Retina (tissue), 1 donor: ENCODE results near the gene ZBTB11.
"Not testable (repeated sequence)": the region's sequence is repeated elsewhere in the genome, so short reads cannot be mapped to it uniquely, and the experiment has no call there.

Experiments used
- DNase-seq: peaks from one replicate; pipeline ENCODE4 v3.0.0-alpha.2; 2016

ZBTB11 gene

DNA sequence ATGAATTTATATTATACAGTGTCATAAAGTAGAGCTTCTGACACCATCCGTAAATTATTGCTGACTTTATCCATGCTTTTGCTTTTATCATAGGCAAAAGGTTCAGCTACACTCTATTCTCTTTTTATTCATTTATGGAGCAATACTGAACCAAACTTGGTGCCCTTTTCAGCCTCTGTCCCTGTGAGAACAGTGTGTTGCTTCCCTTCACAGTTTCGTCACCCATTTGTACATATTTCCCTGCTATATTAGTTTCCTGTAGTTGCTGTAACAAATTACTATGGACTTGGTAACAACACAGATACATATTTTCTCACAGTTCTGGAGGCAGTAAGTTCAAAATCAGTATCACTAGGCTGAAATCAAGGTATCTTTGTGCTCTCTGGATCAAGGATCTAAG is 12.4 kb upstream of the ZBTB11 start:
- DNase-seq = no peak

DNA sequence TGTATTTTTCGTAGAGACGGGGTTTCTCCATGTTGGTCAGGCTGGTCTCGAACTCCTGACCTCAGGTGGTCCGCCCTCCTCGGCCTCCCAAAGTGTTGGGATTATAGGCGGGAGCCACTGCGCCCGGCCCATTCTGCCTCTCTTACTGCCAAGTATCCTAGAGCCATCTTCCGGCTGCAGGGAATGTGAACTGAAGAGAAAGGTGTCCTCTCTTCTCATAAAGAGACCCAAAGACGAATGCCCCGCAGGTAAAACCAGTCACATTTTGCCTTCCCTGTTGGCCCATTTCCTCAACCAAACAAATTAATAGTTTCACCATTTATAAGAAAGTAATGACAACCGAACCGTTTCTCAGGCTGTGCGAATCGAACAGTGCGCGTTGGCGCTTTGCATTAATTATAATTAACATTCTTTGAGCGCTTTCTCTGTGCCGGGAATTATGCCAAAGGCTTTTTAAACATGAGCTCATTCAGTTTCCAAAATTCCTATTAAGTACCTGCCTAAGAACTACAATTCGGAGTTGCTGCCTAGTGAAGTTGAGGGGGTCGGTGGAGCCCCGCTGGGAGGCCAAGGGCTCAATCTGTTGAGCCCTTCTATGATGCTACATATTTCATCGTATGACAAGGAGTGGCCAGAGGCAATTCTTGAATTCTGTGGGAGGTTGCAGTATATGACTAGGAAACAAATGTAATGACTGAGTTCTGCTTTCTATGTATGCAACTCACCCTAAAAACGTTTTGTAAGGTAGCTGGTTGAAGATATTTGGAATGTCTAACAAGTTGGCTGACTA is 10.4 kb upstream of the ZBTB11 start:
- DNase-seq = peak; percentile 31

DNA sequence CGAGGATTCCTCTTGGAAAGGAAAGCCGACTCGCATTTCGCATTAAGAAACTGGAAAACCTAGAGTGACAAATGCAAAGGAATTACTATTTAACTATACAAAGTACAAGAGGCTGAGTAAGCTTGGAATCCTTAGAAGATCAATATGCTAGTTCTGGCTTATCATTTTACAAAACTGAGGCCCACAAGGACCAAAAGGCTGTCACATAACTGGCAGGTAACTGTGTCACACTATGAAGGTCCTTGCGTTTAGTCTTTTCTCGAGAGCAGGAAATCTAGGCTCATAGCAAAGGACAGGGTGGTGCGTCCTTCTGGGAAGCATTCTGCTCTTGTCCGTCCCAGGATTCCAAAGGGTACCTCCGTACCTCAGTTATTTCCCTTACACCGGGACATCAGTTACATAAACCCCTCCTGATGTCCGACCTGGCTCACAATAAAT is 9.0 kb upstream of the ZBTB11 start:
- no peak for DNase-seq

DNA sequence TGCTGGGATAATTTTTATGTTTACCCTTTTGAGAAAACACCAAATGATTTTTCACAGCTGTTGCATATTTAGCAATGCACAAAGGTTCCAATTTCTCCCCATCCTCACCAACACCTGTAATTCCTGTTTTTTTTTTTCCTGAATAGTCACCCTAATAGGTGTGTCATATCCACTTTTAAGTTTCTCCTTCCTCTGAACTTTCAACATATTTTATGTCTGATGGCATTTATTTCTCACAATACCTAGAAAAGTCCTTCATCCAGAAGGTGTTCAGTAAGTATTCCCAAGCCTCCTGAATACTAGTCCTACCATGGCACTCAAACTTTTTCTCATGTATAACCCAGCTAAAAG is 8.1 kb upstream of the ZBTB11 start:
- DNase-seq = no peak

DNA sequence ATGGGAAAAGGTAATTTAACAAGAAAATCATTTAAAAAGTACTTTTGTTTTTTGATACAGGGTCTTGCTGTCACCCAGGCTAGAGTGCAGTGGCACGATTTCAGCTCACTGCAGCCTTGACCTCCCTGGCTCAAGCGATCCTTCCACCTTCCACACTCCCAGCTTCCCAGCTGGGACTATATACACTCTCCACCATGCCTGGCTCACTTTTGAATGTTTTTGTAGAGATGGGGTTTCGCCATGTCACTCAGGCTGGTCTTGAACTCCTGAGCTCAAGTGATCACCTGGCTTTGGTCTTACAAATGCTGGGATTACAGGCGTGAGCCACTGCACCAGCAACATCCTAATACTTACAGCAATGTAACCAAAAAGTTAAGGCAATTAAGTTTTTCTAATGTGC is 3.5 kb upstream of the ZBTB11 start:
- no peak for DNase-seq

DNA sequence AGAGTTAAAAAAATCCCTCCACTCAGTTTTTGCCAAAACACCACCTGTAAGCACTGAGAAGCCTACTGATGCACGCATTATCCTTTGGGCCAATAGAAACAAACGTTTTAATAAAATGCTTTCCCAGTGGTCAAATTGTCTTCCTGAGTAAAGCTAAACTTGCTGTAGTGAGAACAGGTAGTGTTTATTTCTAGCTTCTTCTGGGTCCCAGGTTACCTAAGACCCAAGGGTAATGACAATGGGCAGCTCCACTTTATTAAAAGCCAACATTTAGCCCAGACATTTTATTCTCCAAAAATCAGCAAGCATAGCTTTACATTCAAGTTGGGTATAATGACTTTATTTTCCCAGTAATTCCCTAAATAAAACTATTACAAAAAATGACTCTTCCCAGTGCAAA is 1.9 kb upstream of the ZBTB11 start:
- DNase-seq = not testable (repeated sequence)

DNA sequence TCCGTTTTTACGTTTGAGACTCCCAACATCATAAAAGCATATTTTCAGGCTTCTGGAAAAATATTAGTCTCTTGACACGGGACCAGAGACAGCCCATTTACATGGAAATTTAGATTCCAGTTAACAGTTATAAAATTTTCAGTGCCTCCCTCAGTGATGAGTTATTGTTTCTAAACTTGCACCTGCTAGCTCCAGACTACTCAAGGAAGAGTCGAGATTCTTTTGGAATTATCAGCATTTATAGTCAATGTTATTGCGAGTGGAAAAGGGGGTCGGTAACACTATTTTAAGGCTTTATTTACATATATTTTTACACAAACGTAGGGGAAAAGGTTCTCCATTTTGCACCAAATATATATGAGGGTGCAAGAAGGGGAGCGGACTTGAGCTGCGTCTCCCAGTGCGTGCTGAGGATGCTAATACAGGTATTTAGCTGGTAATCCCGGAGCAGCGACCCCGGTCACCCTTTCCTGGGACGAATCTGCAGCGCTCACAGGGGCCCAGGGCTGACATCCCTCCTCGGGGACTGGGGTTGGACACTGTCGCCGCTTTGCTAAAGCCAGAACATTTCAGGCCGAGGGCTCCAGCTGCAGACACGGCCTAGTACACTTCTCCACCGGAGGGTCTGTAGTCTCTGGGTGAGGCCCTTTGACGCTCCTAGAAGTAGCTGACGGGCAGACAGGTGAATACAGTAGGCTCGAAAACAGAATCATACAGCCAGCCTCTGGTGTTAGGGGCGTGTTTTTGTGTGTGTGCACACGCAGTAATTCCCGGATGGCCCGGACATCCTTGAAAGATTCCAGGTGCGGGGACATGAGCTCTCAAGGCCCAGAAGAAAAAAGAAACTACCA is 729 bp upstream of the ZBTB11 start:
- DNase-seq = no peak

DNA sequence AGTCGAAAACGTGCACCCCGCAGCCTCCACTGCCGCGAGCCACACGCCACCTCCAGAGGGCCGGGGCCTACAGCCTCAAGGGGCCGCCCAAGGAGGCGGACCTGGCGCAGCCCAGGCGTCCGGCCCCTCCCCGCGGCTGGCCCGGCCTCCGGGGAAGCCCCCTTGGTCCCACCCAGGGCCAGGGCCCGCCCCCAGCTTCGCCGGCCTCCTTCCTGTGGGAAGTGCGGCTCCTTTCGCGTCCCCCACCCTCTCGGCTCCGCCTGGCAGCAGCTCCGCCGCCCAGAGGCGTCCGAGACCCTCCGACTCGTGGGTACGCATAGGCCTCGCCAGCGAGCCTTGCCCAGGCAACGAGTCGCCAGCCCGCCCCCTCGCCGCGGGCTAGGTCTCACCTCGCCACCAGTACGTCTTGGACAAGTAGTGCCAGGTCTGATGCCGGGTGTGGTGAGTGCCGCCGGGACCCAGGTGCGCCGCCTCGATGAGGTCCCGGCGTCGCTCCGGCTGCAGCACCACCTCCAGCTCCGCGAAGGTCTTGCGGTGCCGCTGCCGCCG is 642 bp downstream of the ZBTB11 start:
- DNase-seq = peak; percentile 94

DNA sequence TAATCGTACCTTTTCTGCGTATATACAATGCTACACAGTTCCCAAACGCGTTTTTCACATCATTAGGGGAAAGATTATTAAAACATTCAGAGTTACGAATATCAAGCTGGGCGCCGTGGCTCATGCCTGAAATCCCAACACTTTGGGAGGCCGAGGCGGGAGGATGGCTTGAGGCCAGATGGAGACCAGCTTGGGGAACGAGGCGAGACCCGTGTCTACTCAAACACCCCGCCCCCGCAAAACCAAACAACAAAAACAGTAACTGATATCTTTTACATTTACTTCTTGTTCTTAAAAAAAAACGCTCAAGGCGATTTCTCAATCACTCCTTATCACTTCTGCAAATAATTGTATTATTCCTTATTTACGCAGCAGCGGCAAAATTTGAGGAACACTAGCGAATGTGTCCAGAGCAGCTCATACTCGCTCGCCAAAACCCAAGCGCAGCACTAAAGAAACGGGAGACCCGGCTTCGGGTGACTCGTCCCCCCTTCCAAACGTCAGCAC is 1.2 kb downstream of the ZBTB11 start:
- no peak for DNase-seq

DNA sequence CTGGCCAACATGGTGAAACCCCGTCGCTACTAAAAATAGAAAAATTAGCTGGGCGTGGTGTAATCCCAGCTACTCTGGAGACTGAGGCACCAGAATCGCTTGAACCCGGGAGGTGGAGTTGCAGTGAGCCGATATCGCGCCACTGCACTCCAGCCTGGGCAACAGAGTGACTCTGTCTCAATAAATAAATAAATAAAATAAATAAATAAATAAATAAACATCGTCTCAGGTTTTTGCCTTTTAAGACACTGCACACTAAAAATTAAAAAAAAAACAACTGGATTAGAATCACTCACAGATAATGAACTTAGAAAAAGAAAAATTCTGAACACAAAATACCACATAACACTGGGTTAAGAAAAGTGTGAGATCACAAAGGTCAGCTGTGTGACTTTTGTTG is 2.4 kb downstream of the ZBTB11 start:
- no peak for DNase-seq

DNA sequence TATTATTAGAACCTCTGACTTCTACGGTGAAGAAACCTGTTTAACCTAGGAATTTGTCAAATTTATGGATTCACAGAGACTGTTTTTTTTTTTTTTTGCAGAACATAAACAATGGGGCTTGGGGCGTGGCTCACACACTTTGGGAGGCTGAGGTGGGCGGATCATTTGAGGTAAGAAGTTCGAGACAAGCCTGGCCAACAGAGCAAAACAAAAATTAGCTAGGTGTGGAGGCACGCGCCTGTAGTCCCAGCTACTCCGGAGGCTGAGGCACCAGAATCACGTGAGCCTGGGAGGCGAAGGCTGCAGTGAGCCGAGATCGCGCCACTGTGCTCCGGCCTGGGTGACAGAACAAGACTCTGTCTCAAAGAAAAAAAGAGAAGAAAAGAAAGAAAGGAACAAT is 3.0 kb downstream of the ZBTB11 start:
- DNase-seq = no peak

DNA sequence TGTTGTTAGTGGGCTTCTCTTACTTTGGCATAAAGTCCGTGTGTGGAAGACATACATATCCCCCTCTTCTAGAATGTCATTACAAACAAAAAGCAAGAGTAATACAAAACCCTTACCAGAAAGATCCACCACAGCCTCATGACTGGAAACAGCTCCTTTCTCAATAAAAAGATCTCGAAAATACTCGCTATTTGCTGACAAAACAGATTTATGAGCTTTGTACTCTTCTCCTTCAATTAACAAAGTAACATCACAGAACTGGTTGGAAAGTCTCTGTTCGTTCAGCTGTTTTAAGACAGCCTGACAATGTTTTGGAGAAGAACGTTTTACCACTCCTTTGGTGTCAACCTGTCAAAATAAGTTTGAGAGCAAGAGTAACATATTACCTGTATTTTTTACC is 5.9 kb downstream of the ZBTB11 start:
- DNase-seq = no peak

DNA sequence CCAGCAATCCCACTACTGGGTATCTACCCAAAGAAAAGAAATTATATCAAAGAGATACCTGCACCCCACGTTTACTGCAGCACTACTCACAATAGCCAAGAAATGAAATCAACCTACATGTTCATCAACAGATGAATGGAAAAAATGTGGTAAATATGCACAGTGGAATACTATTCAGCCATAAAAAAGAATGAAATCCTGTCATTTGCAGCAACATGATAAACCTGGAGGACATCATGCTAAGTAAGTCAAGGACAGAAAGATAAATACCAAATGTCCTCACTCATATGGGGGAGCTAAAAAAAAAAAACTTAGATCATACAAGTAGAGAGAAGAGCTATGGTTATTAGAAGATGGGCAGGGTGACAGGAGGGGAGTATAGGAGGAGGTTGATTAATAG is 9.1 kb downstream of the ZBTB11 start:
- DNase-seq = no peak

DNA sequence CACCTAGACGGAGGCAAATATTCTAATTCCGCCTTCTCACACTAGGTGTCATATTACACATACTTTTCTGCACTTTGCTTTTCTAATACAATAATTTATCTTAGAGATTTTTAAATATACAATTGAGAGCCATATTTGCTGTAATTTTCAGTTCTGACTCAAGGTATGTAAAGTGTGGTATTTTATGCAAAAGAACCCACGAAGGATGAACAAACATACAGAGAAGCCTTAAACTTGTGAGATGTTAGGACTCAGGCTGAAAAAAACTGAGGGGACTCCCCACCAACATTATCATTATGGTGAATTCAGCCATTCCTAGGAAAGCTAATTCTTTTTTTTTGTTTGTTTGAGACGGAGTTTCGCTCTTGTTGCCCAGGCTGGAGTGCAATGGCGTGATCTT is 9.6 kb downstream of the ZBTB11 start:
- DNase-seq = no peak

DNA sequence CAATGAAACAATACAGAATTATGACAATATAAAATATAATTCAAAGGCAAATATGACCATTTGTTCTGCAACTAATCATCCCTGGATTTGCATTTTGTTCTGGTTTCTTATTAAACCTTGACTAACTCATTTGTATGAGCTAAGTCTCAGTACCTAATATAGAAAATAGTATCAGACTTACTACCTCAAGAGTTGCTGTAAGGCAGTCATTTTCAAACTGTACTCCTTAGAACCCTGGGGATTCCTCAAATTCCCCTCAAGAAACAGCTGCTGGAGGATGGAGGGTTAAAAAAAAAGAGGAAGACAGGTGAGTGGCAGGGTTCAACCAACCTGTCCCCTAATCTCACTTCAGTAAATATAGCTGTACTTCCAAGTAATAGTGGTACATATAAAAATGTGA is 11.1 kb downstream of the ZBTB11 start:
- DNase-seq = no peak

DNA sequence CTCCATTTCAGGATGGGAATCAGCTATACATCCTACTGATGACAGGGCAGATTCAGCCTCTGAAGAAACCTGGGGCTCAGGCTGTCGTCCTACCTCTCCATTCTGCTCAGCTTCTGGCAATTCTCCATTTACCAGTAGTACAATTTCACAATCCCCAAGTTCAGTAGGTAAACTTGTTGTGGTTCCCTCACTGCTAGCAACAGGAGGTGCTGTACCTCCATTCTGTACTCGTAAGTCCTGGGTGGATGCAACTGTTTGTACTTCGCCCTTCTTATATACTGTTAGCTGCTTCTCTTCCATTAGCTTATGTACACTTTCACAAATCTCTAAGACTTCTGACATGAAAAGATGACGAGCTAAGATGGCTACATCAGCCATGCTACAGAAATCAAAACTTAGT is 11.6 kb downstream of the ZBTB11 start:
- no peak for DNase-seq

DNA sequence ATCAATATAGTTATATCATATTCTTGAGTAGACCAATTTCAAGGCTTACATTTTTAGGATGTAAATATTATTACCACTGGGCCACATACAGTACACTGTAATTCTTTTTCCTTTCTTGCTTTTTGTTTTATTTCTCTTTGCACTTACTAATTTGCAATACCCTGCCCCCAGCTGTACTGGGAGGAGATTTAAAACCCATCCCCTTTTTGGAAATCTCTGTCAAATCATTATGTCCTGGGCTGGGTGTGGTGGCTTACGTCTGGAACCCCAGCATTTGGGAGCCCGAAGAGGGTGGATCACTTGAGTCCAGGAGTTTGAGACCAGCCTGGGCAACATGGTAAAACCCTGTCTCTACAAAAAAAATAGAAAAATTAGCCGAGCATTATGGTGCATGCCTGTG is 16.2 kb downstream of the ZBTB11 start:
- DNase-seq = no peak

DNA sequence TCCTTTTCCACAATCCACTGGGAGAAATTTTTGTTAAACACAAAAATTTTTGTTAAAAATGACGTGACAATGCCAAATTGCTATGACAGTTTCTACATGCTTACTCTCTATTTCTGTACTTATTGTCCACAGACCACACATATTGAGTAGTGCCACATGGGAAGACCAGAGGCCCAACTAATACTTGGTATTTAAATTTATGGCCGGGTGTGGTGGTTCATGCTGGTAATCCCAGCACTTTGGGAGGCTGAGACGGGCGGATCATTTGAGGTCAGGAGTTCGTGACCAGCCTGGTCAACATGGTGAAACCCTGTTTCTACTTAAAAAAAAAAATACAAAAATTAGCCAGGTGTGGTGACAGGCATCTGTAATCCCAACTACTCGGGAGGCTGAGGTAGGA is 20.3 kb downstream of the ZBTB11 start:
- DNase-seq = no peak

DNA sequence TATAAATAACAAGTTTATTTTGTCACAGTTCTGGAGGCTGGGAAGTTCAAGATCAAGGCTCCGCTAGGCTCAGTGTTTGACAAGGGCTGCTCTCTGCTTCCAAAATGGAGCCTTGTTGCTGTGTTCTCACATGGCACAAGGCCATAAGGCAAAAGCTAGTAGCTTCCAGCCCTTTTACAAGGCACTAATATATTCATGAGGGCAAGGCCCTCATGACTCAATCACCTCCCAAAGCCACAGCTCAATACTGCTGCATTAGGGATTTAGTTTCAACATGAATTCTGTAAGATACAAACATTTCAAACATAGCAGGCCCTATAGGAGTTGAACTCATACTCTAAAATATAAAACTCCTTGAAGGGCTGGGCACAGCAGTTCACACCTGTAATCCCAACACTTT is 30.2 kb downstream of the ZBTB11 start:
- DNase-seq = no peak

DNA sequence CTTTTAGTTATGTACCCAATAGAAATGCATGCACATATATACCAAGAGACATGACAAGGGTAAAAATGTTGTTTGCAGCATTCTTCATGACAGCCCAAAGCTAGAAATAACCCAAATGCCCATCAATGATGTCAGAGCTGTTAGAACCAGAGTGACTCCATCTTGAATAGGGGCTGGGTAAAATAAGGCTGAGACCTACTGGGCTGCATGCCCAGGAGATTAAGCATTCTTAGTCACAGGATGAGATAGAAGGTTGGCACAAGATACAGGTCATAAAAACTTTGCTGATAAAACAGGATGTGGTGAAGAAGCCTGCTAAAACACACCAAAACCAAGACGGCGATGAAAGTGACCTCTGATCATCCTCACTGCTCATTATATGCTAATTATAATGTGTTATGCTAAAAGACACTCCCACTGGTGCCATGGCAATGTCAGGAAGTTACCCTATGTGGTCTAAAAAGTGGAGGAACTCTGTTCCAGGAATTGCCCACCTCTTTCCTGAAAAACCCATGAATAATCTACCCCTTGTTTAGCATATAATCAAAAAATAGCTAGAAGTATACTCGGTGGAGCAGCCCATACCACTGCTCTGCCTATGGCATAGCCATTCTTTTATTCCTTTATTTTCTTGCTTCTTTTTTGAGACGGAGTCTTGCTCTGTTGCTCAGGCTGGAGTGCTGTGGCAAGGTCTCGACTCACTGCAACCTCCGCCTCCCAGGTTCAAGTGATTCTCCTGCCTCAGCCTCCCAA is 32.9 kb downstream of the ZBTB11 start:
- DNase-seq = no peak

DNA sequence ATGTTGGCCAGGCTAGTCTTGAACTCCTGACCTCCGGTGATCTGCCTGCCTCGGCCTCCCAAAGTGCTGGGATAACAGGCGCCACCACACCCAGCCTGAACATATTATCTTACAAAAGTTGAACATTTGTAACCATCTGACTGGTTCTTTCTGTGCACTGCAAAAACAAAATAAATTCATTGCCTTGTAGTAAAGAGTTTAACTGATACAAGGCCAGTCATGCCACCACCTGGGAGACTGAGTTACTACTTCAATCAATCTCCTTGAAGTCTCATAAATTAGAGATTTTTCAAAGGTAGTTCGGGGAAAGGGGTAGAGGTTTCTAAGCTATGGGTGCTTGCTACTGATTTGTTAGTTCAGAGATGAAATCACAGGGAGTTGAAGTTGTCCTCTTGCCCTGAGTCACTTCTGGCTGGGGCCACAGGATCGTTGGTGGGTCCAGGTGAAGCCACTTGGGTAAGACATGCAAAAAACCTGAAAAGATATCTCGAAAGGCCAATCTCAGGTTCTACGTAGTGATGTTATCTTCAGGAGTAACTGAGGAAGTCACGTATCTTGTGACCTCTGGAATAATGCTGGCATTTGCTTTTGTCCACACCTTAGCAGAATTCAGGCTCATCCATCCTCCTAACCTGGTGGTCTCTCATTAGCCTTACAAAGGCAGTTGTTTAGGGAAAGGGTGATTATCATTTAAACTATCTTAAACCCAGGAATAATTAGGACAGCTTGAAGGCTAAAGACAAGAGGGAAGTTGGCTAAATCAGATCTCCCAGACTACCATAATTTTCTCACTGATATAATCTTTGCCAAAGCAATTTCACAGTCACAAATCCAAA is 33.7 kb downstream of the ZBTB11 start:
- no peak for DNase-seq

DNA sequence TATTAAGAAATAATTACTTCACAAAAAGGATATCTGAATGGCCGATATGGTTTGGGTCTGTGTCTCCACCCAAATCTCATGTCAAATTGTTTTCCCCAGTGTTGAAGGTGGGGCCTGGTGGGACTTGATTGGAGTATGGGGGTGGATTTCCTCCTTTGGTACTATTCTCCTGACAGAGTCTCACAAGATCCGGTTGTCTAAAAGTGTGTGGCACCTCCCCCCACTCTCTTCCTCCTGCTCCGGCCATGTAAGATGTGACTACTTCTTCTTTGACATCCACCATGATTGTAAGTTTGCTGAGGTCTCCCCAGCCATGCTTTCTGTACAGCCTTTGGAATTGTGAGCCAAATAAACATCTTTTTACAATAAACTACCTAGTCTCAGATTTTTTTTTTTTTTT is 34.5 kb downstream of the ZBTB11 start:
- no peak for DNase-seq
